Head of caudate nucleus (tissue), 42 donors: Measurements from ENCODE around the gene LYZL2.
"Not testable (repeated sequence)": the region's sequence is repeated elsewhere in the genome, so short reads cannot be mapped to it uniquely, and the experiment has no call there.

Experiments
- DNase-seq, 42 donors: peaks; one replicate each; pipeline versions ENCODE4 v3.0.0 to v3.0.0-alpha.2; 2020 to 2021; ENCODE audit warnings: mixed read lengths in 7 of 42
- intact Hi-C: fragments of 100-400 bp; cut with DNase I; formaldehyde crosslinking; loops from one replicate; pipeline ENCODE4 v1.15.0; 2022

Gene LYZL2

GRCh38 chr10:30629653-30630052 lies at the start of gene LYZL2:
LYZL2 (minus strand) TSS chr10:30629753; CDS start chr10:30626915, 2,838 bp downstream.
- intact Hi-C loops, result no loop called here
- peak in 1 of 42 donors; percentile 7 for DNase-seq

- DNase-seq, intact Hi-C loops: not testable (repeated sequence)
Observed at GRCh38 chr10:30677616-30678015, 48.1 kb upstream of the LYZL2 start.

GRCh38 chr10:30677146-30677545 lies 47.6 kb upstream of the LYZL2 start:
- DNase-seq, intact Hi-C loops: not testable (repeated sequence)

- intact Hi-C loops, result no loop called here
Observed at GRCh38 chr10:30675791-30676718, 46.5 kb upstream of the LYZL2 start.

GRCh38 chr10:30674796-30675195 lies 45.2 kb upstream of the LYZL2 start:
- intact Hi-C loops, result no loop called here
- no peak for DNase-seq

More at GRCh38 chr10:30675791-30676718, 46.5 kb upstream of the LYZL2 start:
- no peak for DNase-seq

GRCh38 chr10:30673262-30673661 lies 43.7 kb upstream of the LYZL2 start:
- intact Hi-C loops, DNase-seq: not testable (repeated sequence)

GRCh38 chr10:30672338-30672737 lies 42.8 kb upstream of the LYZL2 start:
- intact Hi-C loops, DNase-seq: not testable (repeated sequence)

- intact Hi-C loops, result no loop called here
- DNase-seq, result peak in 27 of 42 donors; percentile 13 to 70 (median 41)
Observed at GRCh38 chr10:30671026-30671616, 41.6 kb upstream of the LYZL2 start.

GRCh38 chr10:30667982-30668381 lies 38.4 kb upstream of the LYZL2 start:
- DNase-seq, intact Hi-C loops: not testable (repeated sequence)

GRCh38 chr10:30663403-30663802 lies 33.9 kb upstream of the LYZL2 start:
- intact Hi-C loops, DNase-seq: not testable (repeated sequence)

- intact Hi-C loops, result no loop called here
- no peak for DNase-seq
Observed at GRCh38 chr10:30662814-30663213, 33.3 kb upstream of the LYZL2 start.

- intact Hi-C loops, result not testable (repeated sequence)
Observed at GRCh38 chr10:30660314-30660713, 30.8 kb upstream of the LYZL2 start.

GRCh38 chr10:30656233-30656632 lies 26.7 kb upstream of the LYZL2 start:
- DNase-seq, result no peak
- intact Hi-C loops, result no loop called here

More at GRCh38 chr10:30660314-30660713, 30.8 kb upstream of the LYZL2 start:
- DNase-seq, result not testable (repeated sequence)

GRCh38 chr10:30655001-30655400 lies 25.4 kb upstream of the LYZL2 start:
- intact Hi-C loops, DNase-seq: not testable (repeated sequence)

- DNase-seq, intact Hi-C loops: not testable (repeated sequence)
Observed at GRCh38 chr10:30651470-30652397, 22.2 kb upstream of the LYZL2 start.

- intact Hi-C loops, result no loop called here
Observed at GRCh38 chr10:30647089-30647488, 17.5 kb upstream of the LYZL2 start.

GRCh38 chr10:30645340-30645827 lies 15.8 kb upstream of the LYZL2 start:
- intact Hi-C loops, result no loop called here
- peak in 18 of 42 donors; percentile 4 to 53 (median 18) for DNase-seq

More at GRCh38 chr10:30647089-30647488, 17.5 kb upstream of the LYZL2 start:
- DNase-seq, result no peak

GRCh38 chr10:30644408-30644861 lies 14.9 kb upstream of the LYZL2 start:
- intact Hi-C loops, DNase-seq: not testable (repeated sequence)
